Activated CD8-positive, alpha-beta T cell treated with anti-CD3 and anti-CD28 coated beads for 36 hours (primary cell): ENCODE results near the gene CALCB. TPM values are rescaled to one million over a fixed set of nuclear protein-coding genes. Genes with fewer than 3 reads are reported as not detected.
"Not testable (repeated sequence)": the region's sequence is repeated elsewhere in the genome, so short reads cannot be mapped to it uniquely, and the experiment has no call there.

ENCODE experiments used
- ATAC-seq: fragments of 200-7000 bp; cut with Tn5 transposase; one replicate; pipeline ENCODE4 v1.10.0; 2021; ENCODE audit warnings: mild to moderate bottlenecking, moderate library complexity
- CTCF ChIA-PET: fragments of 350-600 bp; sonication (Branson Sonifier 250); formaldehyde crosslinking; loops from one replicate; lab custom pipeline; 2021; ENCODE audit warnings: antibody characterized with exemption; lab: Charles Lee
- POLR2A ChIA-PET: fragments of 350-600 bp; sonication (Branson Sonifier 250); formaldehyde crosslinking; loops from one replicate; lab custom pipeline; 2021; ENCODE audit warnings: antibody characterized with exemption; lab: Charles Lee
- DNase-seq: peaks from one replicate; pipeline ENCODE4 v3.0.0-alpha.2; 2020
- H3K27ac Mint-ChIP-seq: one replicate; pipeline ENCODE4 v1.8.0; 2021; ENCODE audit warnings: mild to moderate bottlenecking, mixed read lengths
- H3K27me3 Mint-ChIP-seq: one replicate; pipeline ENCODE4 v1.8.0; 2021; ENCODE audit warnings: mixed read lengths
- H3K36me3 Mint-ChIP-seq: one replicate; pipeline ENCODE4 v1.8.0; 2021; ENCODE audit warnings: low read depth, mixed read lengths
- H3K4me1 Mint-ChIP-seq: one replicate; pipeline ENCODE4 v1.8.0; 2021; ENCODE audit warnings: low read depth, mixed read lengths
- H3K4me3 Mint-ChIP-seq: one replicate; pipeline ENCODE4 v1.8.0; 2021; ENCODE audit warnings: mild to moderate bottlenecking, moderate library complexity, mixed read lengths
- H3K9me3 Mint-ChIP-seq: one replicate; pipeline ENCODE4 v1.8.0; 2021; ENCODE audit warnings: mixed read lengths
- intact Hi-C: fragments of 100-400 bp; cut with micrococcal nuclease; formaldehyde crosslinking; loops from one replicate; pipeline ENCODE4 v1.10.0; 2022
- total RNA-seq, 2 experiments: library from RNA; stranded (reverse); gene quantifications; one replicate each; pipeline ENCODE4 v1.2.3, GENCODE V29; 2021
- TF ChIP-seq, protein P1 (sequence below): fragments of 200-600 bp; IDR thresholded peaks from one replicate; pipeline ENCODE4 v1.8.0; 2022; ENCODE audit warnings: antibody characterized with exemption, mild to moderate bottlenecking

The CALCB gene
- total RNA-seq, 2 experiments from 2014 or later, result 3.9 to 4.7 TPM

DNA sequence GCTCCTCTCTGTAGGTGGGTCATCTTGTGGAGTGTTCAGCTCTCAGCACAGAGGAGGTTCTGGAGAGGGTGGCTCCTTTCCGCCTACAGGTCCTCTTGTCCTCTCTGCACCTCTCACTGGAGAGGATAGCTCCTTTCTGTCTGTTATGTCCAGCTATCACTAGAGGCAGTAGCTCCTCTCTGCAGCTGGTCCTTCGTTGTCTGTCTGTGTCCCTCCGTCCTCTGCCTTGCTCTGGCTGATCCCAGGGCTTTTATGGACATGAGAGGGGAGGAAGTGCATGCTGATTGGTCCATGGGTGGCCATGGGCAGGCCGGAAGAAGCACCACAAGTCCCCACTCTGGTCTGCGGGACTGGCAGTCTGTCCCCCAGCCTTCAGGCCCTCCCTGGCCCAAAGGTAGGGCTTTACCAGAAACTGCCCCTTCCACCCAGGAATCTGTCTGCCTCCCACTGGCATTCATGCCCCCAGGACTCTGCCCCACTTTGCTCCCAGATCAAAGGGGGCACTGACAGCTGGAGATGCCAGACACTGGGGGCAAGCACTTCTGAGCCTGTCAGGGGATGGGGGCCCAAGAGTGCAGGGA is 38.6 kb upstream of the CALCB start:
- Mint-ChIP-seq H3K27me3 (peaks cover 6% of the 10 kb centered on the region), H3K4me3 (no peak overlapping the region), H3K27ac (no peak overlapping the region), H3K4me1 (no peaks in the 10 kb centered on the region), H3K9me3 (no peaks in the 10 kb centered on the region), H3K36me3 (no peaks in the 10 kb centered on the region)
- intact Hi-C loops, result loop anchor here (5.0 kb wide), 1 partner anchor 43 kb away; no protein-coding TSS in a partner anchor
- DNase-seq (no peak), ATAC-seq (no peak)
- ChIA-PET POLR2A (no interaction called here), CTCF (interaction anchor here (1.1 to 3.0 kb wide), 5 partner anchors 29 to 127 kb away, joined by 3 to 12 read pairs (median 6); no protein-coding TSS in a partner anchor)
- TF ChIP-seq, protein P1, sequence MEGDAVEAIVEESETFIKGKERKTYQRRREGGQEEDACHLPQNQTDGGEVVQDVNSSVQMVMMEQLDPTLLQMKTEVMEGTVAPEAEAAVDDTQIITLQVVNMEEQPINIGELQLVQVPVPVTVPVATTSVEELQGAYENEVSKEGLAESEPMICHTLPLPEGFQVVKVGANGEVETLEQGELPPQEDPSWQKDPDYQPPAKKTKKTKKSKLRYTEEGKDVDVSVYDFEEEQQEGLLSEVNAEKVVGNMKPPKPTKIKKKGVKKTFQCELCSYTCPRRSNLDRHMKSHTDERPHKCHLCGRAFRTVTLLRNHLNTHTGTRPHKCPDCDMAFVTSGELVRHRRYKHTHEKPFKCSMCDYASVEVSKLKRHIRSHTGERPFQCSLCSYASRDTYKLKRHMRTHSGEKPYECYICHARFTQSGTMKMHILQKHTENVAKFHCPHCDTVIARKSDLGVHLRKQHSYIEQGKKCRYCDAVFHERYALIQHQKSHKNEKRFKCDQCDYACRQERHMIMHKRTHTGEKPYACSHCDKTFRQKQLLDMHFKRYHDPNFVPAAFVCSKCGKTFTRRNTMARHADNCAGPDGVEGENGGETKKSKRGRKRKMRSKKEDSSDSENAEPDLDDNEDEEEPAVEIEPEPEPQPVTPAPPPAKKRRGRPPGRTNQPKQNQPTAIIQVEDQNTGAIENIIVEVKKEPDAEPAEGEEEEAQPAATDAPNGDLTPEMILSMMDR, result no peak

- H3K27ac Mint-ChIP-seq, result no peak overlapping the region
- DNase-seq (no peak), ATAC-seq (no peak)
- peaks cover 6% of the 10 kb centered on the region for H3K27me3 Mint-ChIP-seq
- intact Hi-C loops, result loop anchor here (5.0 kb wide), 1 partner anchor 42 kb away; no protein-coding TSS in a partner anchor
- H3K36me3 Mint-ChIP-seq, result no peaks in the 10 kb centered on the region
- ChIA-PET POLR2A (no interaction called here), CTCF (interaction anchor here (1.1 to 5.7 kb wide), 4 partner anchors 29 to 61 kb away, joined by 3 to 50 read pairs (median 5); no protein-coding TSS in a partner anchor)
- H3K4me3 Mint-ChIP-seq, result no peak overlapping the region
- H3K4me1 Mint-ChIP-seq, result no peaks in the 10 kb centered on the region
- no peaks in the 10 kb centered on the region for H3K9me3 Mint-ChIP-seq
- TF ChIP-seq, protein P1, result no peak
These were observed 38.1 kb upstream of the CALCB start for GRCh38 chr11:15035283-15035682.

DNA sequence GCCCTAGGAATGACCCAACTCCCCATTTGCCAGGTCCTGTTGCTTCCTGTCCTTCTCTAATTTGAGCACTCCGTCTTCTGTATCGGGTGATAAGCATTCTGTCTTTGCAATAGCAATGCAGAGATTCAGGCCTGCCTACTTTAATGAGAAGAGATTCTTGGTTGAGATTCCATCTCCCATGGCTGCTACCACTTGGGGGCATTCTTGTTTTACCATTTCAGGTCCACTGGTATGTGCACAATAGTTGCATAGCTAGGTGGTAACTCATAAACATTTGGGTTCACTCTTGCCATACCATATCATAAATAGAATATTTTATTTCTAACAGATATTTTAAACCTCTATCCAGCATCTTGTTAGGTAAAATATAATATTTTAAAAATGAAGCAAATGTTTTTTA is 34.4 kb upstream of the CALCB start:
- H3K36me3 Mint-ChIP-seq, result no peaks in the 10 kb centered on the region
- peak; percentile 47 for ATAC-seq
- TF ChIP-seq, protein P1, result no peak
- no peak overlapping the region for H3K4me3 Mint-ChIP-seq
- ChIA-PET CTCF (interaction anchor here (0.6 to 5.7 kb wide), 7 partner anchors 9 to 133 kb away, joined by 3 to 50 read pairs (median 3); no protein-coding TSS in a partner anchor), POLR2A (no interaction called here)
- H3K4me1 Mint-ChIP-seq, result no peaks in the 10 kb centered on the region
- H3K27ac Mint-ChIP-seq, result no peak overlapping the region
- intact Hi-C loops, result loop anchor here (5.0 kb wide), 1 partner anchor 38 kb away; no protein-coding TSS in a partner anchor
- no peaks in the 10 kb centered on the region for H3K9me3 Mint-ChIP-seq
- H3K27me3 Mint-ChIP-seq, result peaks cover 5% of the 10 kb centered on the region
- peak; percentile 40 for DNase-seq

DNA sequence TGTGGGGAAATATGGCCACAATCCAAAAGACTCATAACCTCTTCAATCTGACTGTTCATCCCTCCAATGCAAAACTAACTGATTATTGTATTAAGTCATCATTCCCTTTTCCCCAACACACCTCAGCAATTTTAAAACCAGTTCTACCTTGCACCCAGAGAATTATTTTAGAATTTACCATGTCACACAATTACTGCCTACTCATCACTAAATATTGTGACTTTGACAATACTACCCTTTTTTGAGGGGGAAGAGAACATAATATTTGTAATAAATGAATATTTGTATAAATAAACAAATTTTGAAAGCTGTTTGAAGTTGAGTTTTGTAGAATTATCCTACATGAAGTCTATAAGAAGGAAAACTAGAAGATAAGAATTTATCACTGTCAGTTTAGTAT is 28.2 kb upstream of the CALCB start:
- DNase-seq (no peak), ATAC-seq (no peak)
- Mint-ChIP-seq H3K27me3 (peaks cover 4% of the 10 kb centered on the region), H3K36me3 (no peaks in the 10 kb centered on the region), H3K4me3 (no peak overlapping the region), H3K9me3 (no peaks in the 10 kb centered on the region), H3K27ac (no peak overlapping the region), H3K4me1 (no peaks in the 10 kb centered on the region)
- intact Hi-C loops, result no loop called here
- CTCF ChIA-PET, result interaction anchor here (1.7 kb wide), 1 partner anchor 39 kb away, joined by 6 read pairs; no protein-coding TSS in a partner anchor
- TF ChIP-seq, protein P1, result no peak
- POLR2A ChIA-PET, result no interaction called here

GRCh38 chr11:15045891-15046290 is 27.5 kb upstream of the CALCB start:
- Mint-ChIP-seq H3K9me3 (no peaks in the 10 kb centered on the region), H3K27ac (no peak overlapping the region), H3K36me3 (no peaks in the 10 kb centered on the region), H3K27me3 (peaks cover 4% of the 10 kb centered on the region), H3K4me1 (no peaks in the 10 kb centered on the region), H3K4me3 (no peak overlapping the region)
- CTCF ChIA-PET, result interaction anchor here (0.8 to 1.7 kb wide), 2 partner anchors 39 to 138 kb away, joined by 4 to 6 read pairs; no protein-coding TSS in a partner anchor
- TF ChIP-seq, protein P1, result no peak
- no peak for DNase-seq
- intact Hi-C loops, result no loop called here
- ATAC-seq, result no peak
- POLR2A ChIA-PET, result no interaction called here

- H3K27ac Mint-ChIP-seq, H3K36me3 Mint-ChIP-seq, intact Hi-C loops, DNase-seq, H3K9me3 Mint-ChIP-seq, H3K27me3 Mint-ChIP-seq, ATAC-seq, POLR2A ChIA-PET, H3K4me1 Mint-ChIP-seq, H3K4me3 Mint-ChIP-seq: not testable (repeated sequence)
- CTCF ChIA-PET, result interaction anchor here (1.7 to 3.0 kb wide), 2 partner anchors 40 to 73 kb away, joined by 6 to 9 read pairs; no protein-coding TSS in a partner anchor
These were observed 26.7 kb upstream of the CALCB start for GRCh38 chr11:15046673-15047072.
